ENCODE measurements around the gene XRCC5.
"Not testable (repeated sequence)": the region's sequence is repeated elsewhere in the genome, so short reads cannot be mapped to it uniquely, and the experiment has no call there.

The XRCC5 gene

GRCh38 chr2:216194561-216194960 lies 85.4 kb downstream of the XRCC5 start:
- H3K27ac ChIP-seq, result no peak overlapping the region
- TF ChIP-seq CTCF (IDR thresholded peaks at IDR 0.05), result no peak
- TF ChIP-seq ZFX (IDR thresholded peaks at IDR 0.05; ENCODE audit: borderline replicate concordance), result no peak

- TF ChIP-seq CTCF (IDR thresholded peaks at IDR 0.05) (no peak), ZFX (IDR thresholded peaks at IDR 0.05; ENCODE audit: borderline replicate concordance) (no peak)
- no peak overlapping the region for H3K27ac ChIP-seq
Observed at GRCh38 chr2:216195565-216196029, 86.4 kb downstream of the XRCC5 start.

GRCh38 chr2:216201692-216202306 lies 92.7 kb downstream of the XRCC5 start:
- no peak for TF ChIP-seq CTCF (IDR thresholded peaks at IDR 0.05)
- no peak for TF ChIP-seq ZFX (IDR thresholded peaks at IDR 0.05; ENCODE audit: borderline replicate concordance)
- H3K27ac ChIP-seq, result no peak overlapping the region

- TF ChIP-seq CTCF (IDR thresholded peaks at IDR 0.05) (no peak), ZFX (IDR thresholded peaks at IDR 0.05; ENCODE audit: borderline replicate concordance) (no peak)
Observed at GRCh38 chr2:216202626-216203250, 93.6 kb downstream of the XRCC5 start.

GRCh38 chr2:216205486-216205885 lies 96.3 kb downstream of the XRCC5 start:
- TF ChIP-seq CTCF (IDR thresholded peaks at IDR 0.05) (no peak), ZFX (IDR thresholded peaks at IDR 0.05; ENCODE audit: borderline replicate concordance) (no peak)
- no peak overlapping the region for H3K27ac ChIP-seq

More at GRCh38 chr2:216202626-216203250, 93.6 kb downstream of the XRCC5 start:
- no peak overlapping the region for H3K27ac ChIP-seq

GRCh38 chr2:216206041-216206703 lies 97.0 kb downstream of the XRCC5 start:
- no peak overlapping the region for H3K27ac ChIP-seq
- no peak for TF ChIP-seq CTCF (IDR thresholded peaks at IDR 0.05)
- TF ChIP-seq ZFX (IDR thresholded peaks at IDR 0.05; ENCODE audit: borderline replicate concordance), result no peak

- no peak for TF ChIP-seq CTCF (IDR thresholded peaks at IDR 0.05)
- no peak for TF ChIP-seq ZFX (IDR thresholded peaks at IDR 0.05; ENCODE audit: borderline replicate concordance)
- H3K27ac ChIP-seq, result no peak overlapping the region
Observed at GRCh38 chr2:216206821-216207220, 97.7 kb downstream of the XRCC5 start.

GRCh38 chr2:216208661-216209060 lies 99.5 kb downstream of the XRCC5 start:
- not testable (repeated sequence) for H3K27ac ChIP-seq
